ENCODE results near the gene SH3GL2.

SH3GL2 gene

GRCh38 chr9:17556255-17556654 is 22.6 kb upstream of the SH3GL2 start:
- TF ChIP-seq CEBPB (IDR thresholded peaks at IDR 0.05) (no peak), REST (IDR thresholded peaks at IDR 0.05; ENCODE audit: low read depth) (no peak)

GRCh38 chr9:17556935-17557334 is 21.9 kb upstream of the SH3GL2 start:
- no peak for TF ChIP-seq CEBPB (IDR thresholded peaks at IDR 0.05)
- no peak for TF ChIP-seq TEAD4 (IDR thresholded peaks at IDR 0.05)
- TF ChIP-seq EGR1 (IDR thresholded peaks at IDR 0.05): no peak
- TF ChIP-seq TAF1 (IDR thresholded peaks at IDR 0.05; ENCODE audit: low read depth): no peak
- no peak for TF ChIP-seq YY1 (IDR thresholded peaks at IDR 0.05; ENCODE audit: low read depth)
- no peak for TF ChIP-seq MAX (IDR thresholded peaks at IDR 0.05)
- no peak for TF ChIP-seq REST (IDR thresholded peaks at IDR 0.05; ENCODE audit: low read depth)
- no peak for TF ChIP-seq TCF12 (IDR thresholded peaks at IDR 0.05; ENCODE audit: low read depth)
- TF ChIP-seq FOXM1 (IDR thresholded peaks at IDR 0.05; ENCODE audit: borderline replicate concordance, low read depth): no peak
- TF ChIP-seq ZBTB7A (IDR thresholded peaks at IDR 0.05; ENCODE audit: low read depth): no peak

GRCh38 chr9:17571825-17572224 is 7.0 kb upstream of the SH3GL2 start:
- TF ChIP-seq REST (IDR thresholded peaks at IDR 0.05; ENCODE audit: low read depth) (no peak), FOXM1 (IDR thresholded peaks at IDR 0.05; ENCODE audit: borderline replicate concordance, low read depth) (no peak), TEAD4 (IDR thresholded peaks at IDR 0.05) (no peak), RAD21 (IDR thresholded peaks at IDR 0.05; ENCODE audit: low read depth) (no peak), TCF12 (IDR thresholded peaks at IDR 0.05; ENCODE audit: low read depth) (no peak), CREB1 (IDR thresholded peaks at IDR 0.05; ENCODE audit: low read depth) (no peak), EP300 (IDR thresholded peaks at IDR 0.05; ENCODE audit: borderline replicate concordance) (no peak), USF1 (IDR thresholded peaks at IDR 0.05) (no peak), TAF1 (IDR thresholded peaks at IDR 0.05; ENCODE audit: low read depth) (no peak), MAX (IDR thresholded peaks at IDR 0.05) (no peak), YY1 (IDR thresholded peaks at IDR 0.05; ENCODE audit: low read depth) (no peak), CEBPB (IDR thresholded peaks at IDR 0.05) (no peak), ZBTB7A (IDR thresholded peaks at IDR 0.05; ENCODE audit: low read depth) (no peak), NFIC (IDR thresholded peaks at IDR 0.05) (no peak), EGR1 (IDR thresholded peaks at IDR 0.05) (no peak)

GRCh38 chr9:17574342-17574741 is 4.5 kb upstream of the SH3GL2 start:
- TF ChIP-seq REST (IDR thresholded peaks at IDR 0.05; ENCODE audit: low read depth) (no peak), NFIC (IDR thresholded peaks at IDR 0.05) (no peak), FOXM1 (IDR thresholded peaks at IDR 0.05; ENCODE audit: borderline replicate concordance, low read depth) (no peak), EGR1 (IDR thresholded peaks at IDR 0.05) (no peak), TCF12 (IDR thresholded peaks at IDR 0.05; ENCODE audit: low read depth) (no peak), EP300 (IDR thresholded peaks at IDR 0.05; ENCODE audit: borderline replicate concordance) (no peak), ZBTB7A (IDR thresholded peaks at IDR 0.05; ENCODE audit: low read depth) (no peak), CREB1 (IDR thresholded peaks at IDR 0.05; ENCODE audit: low read depth) (no peak), USF1 (IDR thresholded peaks at IDR 0.05) (no peak), YY1 (IDR thresholded peaks at IDR 0.05; ENCODE audit: low read depth) (no peak), TEAD4 (IDR thresholded peaks at IDR 0.05) (no peak), RAD21 (IDR thresholded peaks at IDR 0.05; ENCODE audit: low read depth) (no peak), CEBPB (IDR thresholded peaks at IDR 0.05) (no peak), TAF1 (IDR thresholded peaks at IDR 0.05; ENCODE audit: low read depth) (no peak), MAX (IDR thresholded peaks at IDR 0.05) (no peak)
